ENCODE measurements around the gene DCP1A. TPM values are rescaled to one million over a fixed set of nuclear protein-coding genes. Genes with fewer than 3 reads are reported as not detected.

The DCP1A gene
- total and polyA plus RNA-seq, 9 of the 15 experiments (the other 6 are each of a cell fraction or from before 2014, with no cell fraction given): 6.6 to 33.7 (median 13.3) TPM

DNA sequence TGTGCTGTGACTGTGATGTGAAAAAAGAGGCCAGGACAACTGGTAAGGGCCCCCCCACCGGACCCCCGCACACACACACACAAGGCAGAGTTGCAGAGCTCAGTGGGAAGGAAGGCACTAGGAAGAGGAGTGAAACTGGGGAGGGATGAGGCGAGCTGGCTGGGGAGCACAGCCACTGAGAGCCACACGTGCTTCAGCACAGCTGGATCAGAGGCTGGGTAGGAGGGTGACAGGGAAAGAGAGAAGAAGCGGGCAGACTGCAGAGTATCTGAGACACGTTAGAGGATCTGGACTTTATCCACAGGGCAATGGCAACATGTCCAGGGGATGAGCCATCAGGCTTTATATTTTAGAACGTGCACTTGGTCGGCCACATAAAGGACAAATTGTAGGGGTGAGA lies 53.5 kb downstream of the DCP1A start:
- FAIRE-seq (no peak), ATAC-seq (no peak), DNase-seq (ENCODE audit: extremely low read depth in 1 of 4, low spot score in 3 of 4) (no peak)
- Histone ChIP-seq H4K20me1 (replicated peaks; ENCODE audit: control insufficient read depth, insufficient read depth, low read length) (no peaks in the 10 kb centered on the region), H3K4me2 (ENCODE audit: insufficient read depth, low read length) (no peak overlapping the region), H3K36me3 (ENCODE audit: control insufficient read depth, insufficient read depth, low read length) (peaks cover 28% of the 10 kb centered on the region; the same call in 2 of the 3 replicates), H3K27ac (ENCODE audit: extremely low read depth, low read depth, low read length) (no peak overlapping the region), H3K27me3 (ENCODE audit: control insufficient read depth in 2 of 2, insufficient read depth in 2 of 2, low read length in 2 of 2) (no peaks in the 10 kb centered on the region), H3K9me3 (replicated peaks; ENCODE audit: control insufficient read depth, insufficient read depth, low read depth, low read length) (no peaks in the 10 kb centered on the region), H3K9me1 (ENCODE audit: control insufficient read depth, insufficient read depth, low read length) (no peaks in the 10 kb centered on the region), H2AFZ (ENCODE audit: low read depth, low read length) (no peak overlapping the region), H3K9ac (ENCODE audit: insufficient read depth in 1 of 2, low read depth in 2 of 2, low read length in 2 of 2) (no peak overlapping the region), H3K4me1 (replicated peaks in 1 of 2; ENCODE audit: control insufficient read depth in 2 of 2, insufficient read depth in 2 of 2, low read length in 2 of 2) (no peaks in the 10 kb centered on the region), H3K79me2 (ENCODE audit: control insufficient read depth, insufficient read depth, low read length) (no peaks in the 10 kb centered on the region), H3K4me3 (no peak overlapping the region)
- in situ Hi-C loops (cut with MboI) (no loop called here), intact Hi-C loops (cut with micrococcal nuclease) (loop anchor here (10.0 kb wide), 1 partner anchor 421 kb away; no protein-coding TSS in a partner anchor)
- 89% methylated on average over 3 of the region's 8 CpGs for WGBS (ENCODE audit: insufficient coverage, low coverage, missing lambda C conversion rate)
- TF ChIP-seq HLTF (IDR thresholded peaks at IDR 0.05) (no peak), ZNF3 (CRISPR knock-in tag; IDR thresholded peaks at IDR 0.05) (no peak), SIX5 (IDR thresholded peaks at IDR 0.05; ENCODE audit: borderline replicate concordance in 1 of 2, insufficient read depth in 1 of 2, low read depth in 1 of 2, low read length in 2 of 2) (no peak), SLC30A9 (CRISPR knock-in tag; IDR thresholded peaks at IDR 0.05) (no peak), CBX3 (IDR thresholded peaks at IDR 0.05; ENCODE audit: borderline replicate concordance in 1 of 2, low read length in 2 of 2) (no peak), SMARCC2 (IDR thresholded peaks at IDR 0.05; ENCODE audit: low read depth) (no peak), TRIM28 (IDR thresholded peaks at IDR 0.05) (no peak), CHCHD3 (CRISPR knock-in tag; IDR thresholded peaks at IDR 0.05) (no peak)
- TF ChIP-seq, protein P1, sequence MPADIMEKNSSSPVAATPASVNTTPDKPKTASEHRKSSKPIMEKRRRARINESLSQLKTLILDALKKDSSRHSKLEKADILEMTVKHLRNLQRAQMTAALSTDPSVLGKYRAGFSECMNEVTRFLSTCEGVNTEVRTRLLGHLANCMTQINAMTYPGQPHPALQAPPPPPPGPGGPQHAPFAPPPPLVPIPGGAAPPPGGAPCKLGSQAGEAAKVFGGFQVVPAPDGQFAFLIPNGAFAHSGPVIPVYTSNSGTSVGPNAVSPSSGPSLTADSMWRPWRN (IDR thresholded peaks at IDR 0.05; ENCODE audit: low read depth): no peak
- TF ChIP-seq, protein P2, sequence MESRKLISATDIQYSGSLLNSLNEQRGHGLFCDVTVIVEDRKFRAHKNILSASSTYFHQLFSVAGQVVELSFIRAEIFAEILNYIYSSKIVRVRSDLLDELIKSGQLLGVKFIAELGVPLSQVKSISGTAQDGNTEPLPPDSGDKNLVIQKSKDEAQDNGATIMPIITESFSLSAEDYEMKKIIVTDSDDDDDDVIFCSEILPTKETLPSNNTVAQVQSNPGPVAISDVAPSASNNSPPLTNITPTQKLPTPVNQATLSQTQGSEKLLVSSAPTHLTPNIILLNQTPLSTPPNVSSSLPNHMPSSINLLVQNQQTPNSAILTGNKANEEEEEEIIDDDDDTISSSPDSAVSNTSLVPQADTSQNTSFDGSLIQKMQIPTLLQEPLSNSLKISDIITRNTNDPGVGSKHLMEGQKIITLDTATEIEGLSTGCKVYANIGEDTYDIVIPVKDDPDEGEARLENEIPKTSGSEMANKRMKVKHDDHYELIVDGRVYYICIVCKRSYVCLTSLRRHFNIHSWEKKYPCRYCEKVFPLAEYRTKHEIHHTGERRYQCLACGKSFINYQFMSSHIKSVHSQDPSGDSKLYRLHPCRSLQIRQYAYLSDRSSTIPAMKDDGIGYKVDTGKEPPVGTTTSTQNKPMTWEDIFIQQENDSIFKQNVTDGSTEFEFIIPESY (CRISPR knock-in tag; IDR thresholded peaks at IDR 0.05): no peak
- no TSS peak for BruUV-seq (replicated peaks)
- ChIA-PET CTCF (ENCODE audit: low intra/inter-chr PET ratio) (no interaction called here), POLR2A (interaction anchor here (1.5 kb wide), 1 partner anchor 24 kb away, joined by 3 read pairs; no protein-coding TSS in a partner anchor)

All from K562 (cell line).